HEK293T (cell line): ENCODE results near the gene PRDM12.

Source experiments
- CTCF ChIA-PET: fragments of 350-600 bp; formaldehyde crosslinking; extraction: SDS; loops from one replicate; lab custom pipeline; 2021; ENCODE audit warnings: antibody characterized with exemption, inconsistent platforms; lab: Yijun Ruan, JAX
- POLR2A ChIA-PET: fragments of 350-600 bp; formaldehyde crosslinking; extraction: SDS; loops from one replicate; lab custom pipeline; 2020; ENCODE audit warnings: antibody characterized with exemption, inconsistent platforms; lab: Yijun Ruan, JAX
- DNase-seq: peaks from one replicate; pipeline ENCODE4 v3.0.0; 2012; ENCODE audit warnings: mixed read lengths; ENCODE audit errors: extremely low spot score
- ARNT ChIP-seq: fragments of 450-650 bp; IDR thresholded peaks from 2 replicates; pipeline ENCODE4 v1.6.1; 2017; ENCODE audit warnings: mild to moderate bottlenecking
- BHLHE40 ChIP-seq: fragments of 450-650 bp; IDR thresholded peaks from 2 replicates; pipeline ENCODE4 v1.6.1; 2016; ENCODE audit warnings: mild to moderate bottlenecking, moderate library complexity, borderline replicate concordance
- CTBP1 ChIP-seq: fragments of 450-650 bp; IDR thresholded peaks from 2 replicates; pipeline ENCODE4 v1.6.1; 2016; ENCODE audit warnings: borderline replicate concordance
- ELF4 ChIP-seq: fragments of 450-650 bp; IDR thresholded peaks from 2 replicates; pipeline ENCODE4 v1.6.1; 2017; ENCODE audit warnings: antibody characterized with exemption
- FOXA1 ChIP-seq: fragments of 450-650 bp; IDR thresholded peaks from 2 replicates; pipeline ENCODE4 v1.6.1; 2016; ENCODE audit warnings: mild to moderate bottlenecking
- FOXK2 ChIP-seq: fragments of 450-650 bp; IDR thresholded peaks from 2 replicates; pipeline ENCODE4 v1.6.1; 2016; ENCODE audit warnings: mild to moderate bottlenecking
- FOXM1 ChIP-seq: fragments of 450-650 bp; IDR thresholded peaks from 2 replicates; pipeline ENCODE4 v1.6.1; 2017; ENCODE audit warnings: mild to moderate bottlenecking, borderline replicate concordance
- HDGF ChIP-seq: fragments of 450-650 bp; IDR thresholded peaks from 2 replicates; pipeline ENCODE4 v1.6.1; 2017; ENCODE audit warnings: antibody characterized with exemption, borderline replicate concordance
- L3MBTL2 ChIP-seq: fragments of 450-650 bp; conservative IDR thresholded peaks from 2 replicates; pipeline ENCODE4 v1.6.1; 2016; ENCODE audit warnings: mild to moderate bottlenecking
- LEF1 ChIP-seq: fragments of 450-650 bp; IDR thresholded peaks from 2 replicates; pipeline ENCODE4 v1.6.1; 2017; ENCODE audit warnings: mild to moderate bottlenecking, borderline replicate concordance
- NFRKB ChIP-seq: fragments of 450-650 bp; IDR thresholded peaks from 2 replicates; pipeline ENCODE4 v1.6.1; 2016; ENCODE audit warnings: mild to moderate bottlenecking, moderate library complexity
- PKNOX1 ChIP-seq: fragments of 450-650 bp; IDR thresholded peaks from 2 replicates; pipeline ENCODE4 v1.6.1; 2016
- SP1 ChIP-seq: fragments of 450-650 bp; IDR thresholded peaks from 2 replicates; pipeline ENCODE4 v1.6.1; 2017
- SUZ12 ChIP-seq: fragments of 450-650 bp; IDR thresholded peaks from 2 replicates; pipeline ENCODE4 v1.6.1; 2016; ENCODE audit warnings: mild to moderate bottlenecking
- TARDBP ChIP-seq: fragments of 450-650 bp; IDR thresholded peaks from 2 replicates; pipeline ENCODE4 v1.6.1; 2016
- ZNF384 ChIP-seq: fragments of 450-650 bp; IDR thresholded peaks from 2 replicates; pipeline ENCODE4 v1.6.1; 2016

PRDM12 gene

GRCh38 chr9:130696139-130696650 lies 31.8 kb downstream of the PRDM12 start:
- ChIA-PET POLR2A (no interaction called here), CTCF (interaction anchor here (0.6 to 0.9 kb wide), 2 partner anchors 312 to 851 kb away, joined by 3 read pairs; no protein-coding TSS in a partner anchor)
- TF ChIP-seq SP1 (no peak), FOXM1 (no peak), NFRKB (no peak), PKNOX1 (no peak), FOXK2 (no peak), CTBP1 (no peak), L3MBTL2 (no peak), LEF1 (no peak), ELF4 (no peak), FOXA1 (no peak), ARNT (no peak), ZNF384 (no peak), SUZ12 (no peak)
- no peak for DNase-seq

DNA sequence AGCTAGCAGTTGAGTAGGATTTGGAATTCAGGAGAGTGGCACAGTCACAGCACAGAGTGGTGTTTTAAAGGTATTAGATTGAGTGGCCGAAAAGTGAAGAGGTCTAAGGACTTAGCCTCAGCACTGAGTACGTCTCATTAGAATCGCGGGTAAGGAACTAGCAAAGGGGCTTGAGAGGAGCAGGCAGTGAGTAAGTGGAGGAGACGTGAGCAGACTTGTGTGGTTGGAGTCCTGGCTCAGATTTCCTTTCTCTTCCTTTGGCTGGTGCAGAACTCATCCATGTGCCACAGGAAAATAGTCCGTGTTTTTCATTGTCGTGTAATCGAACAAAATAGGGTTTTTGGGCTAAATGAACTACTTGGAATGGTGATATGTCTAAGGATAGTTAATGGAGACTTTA lies 32.6 kb downstream of the PRDM12 start:
- POLR2A ChIA-PET = no interaction called here
- DNase-seq = no peak
- TF ChIP-seq L3MBTL2 = no peak
- TF ChIP-seq TARDBP = no peak
- TF ChIP-seq ELF4 = no peak
- TF ChIP-seq FOXK2 = no peak
- TF ChIP-seq ZNF384 = no peak
- CTCF ChIA-PET = interaction anchor here (0.9 kb wide), 1 partner anchor 311 kb away, joined by 3 read pairs; no protein-coding TSS in a partner anchor

DNA sequence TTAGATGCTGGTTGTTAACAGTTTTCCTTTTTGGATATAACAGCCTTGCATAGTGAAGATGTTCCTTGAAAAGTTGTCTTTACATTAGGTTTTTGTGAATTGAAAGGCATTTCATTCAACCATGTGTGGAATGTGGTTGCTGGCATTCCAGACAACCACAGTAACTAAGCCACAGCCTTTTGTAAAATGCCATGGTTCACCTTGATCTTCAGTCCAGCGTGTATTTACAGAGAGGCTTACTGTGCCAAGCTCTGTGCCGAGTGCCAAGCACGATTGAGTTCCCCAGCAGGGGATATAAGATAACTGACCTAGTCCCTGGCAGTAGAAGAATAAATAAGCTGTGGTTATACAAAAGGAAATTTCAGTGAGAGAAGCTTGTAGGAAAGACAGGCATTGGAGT lies 34.1 kb downstream of the PRDM12 start:
- POLR2A ChIA-PET = interaction anchor here (0.6 kb wide), 1 partner anchor 123 kb away, joined by 3 read pairs; no protein-coding TSS in a partner anchor
- DNase-seq = no peak
- TF ChIP-seq PKNOX1 (no peak), ZNF384 (no peak), SUZ12 (no peak), NFRKB (no peak), ARNT (no peak), CTBP1 (no peak), BHLHE40 (no peak), SP1 (no peak), L3MBTL2 (no peak), FOXM1 (no peak), ELF4 (no peak), LEF1 (no peak), FOXA1 (no peak), TARDBP (no peak), HDGF (no peak), FOXK2 (no peak)
- CTCF ChIA-PET = interaction anchor here (0.6 to 1.3 kb wide), 3 partner anchors 66 to 167 kb away, joined by 3 to 4 read pairs (median 3); no protein-coding TSS in a partner anchor

DNA sequence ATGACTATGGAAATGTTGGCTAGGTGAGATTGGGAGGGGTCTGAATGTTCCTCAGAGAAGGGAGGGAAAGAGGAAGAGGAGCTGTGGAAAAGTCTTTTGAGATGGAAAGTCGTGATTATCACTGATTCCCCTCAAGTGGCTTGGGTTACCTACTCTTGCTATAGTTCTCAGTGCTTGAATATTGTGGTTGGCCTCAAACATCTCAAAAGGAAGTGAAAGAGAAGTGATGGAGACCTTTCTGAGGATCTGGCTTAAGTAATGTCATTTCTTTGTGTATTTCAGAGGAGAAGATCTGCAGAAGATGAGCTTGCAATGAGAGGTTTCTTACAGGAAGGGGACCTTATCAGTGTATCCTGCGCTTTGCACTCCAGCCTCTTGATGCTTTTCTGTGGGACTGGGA lies 34.7 kb downstream of the PRDM12 start:
- DNase-seq = no peak
- ChIA-PET POLR2A (interaction anchor here (0.6 to 0.8 kb wide), 2 partner anchors 9 to 123 kb away, joined by 3 to 4 read pairs; no protein-coding TSS in a partner anchor), CTCF (interaction anchor here (0.6 to 1.3 kb wide), 3 partner anchors 66 to 167 kb away, joined by 3 to 4 read pairs (median 3); no protein-coding TSS in a partner anchor)
- TF ChIP-seq PKNOX1 (no peak), LEF1 (no peak), FOXA1 (no peak), L3MBTL2 (no peak), ZNF384 (no peak), HDGF (no peak), ARNT (no peak), NFRKB (no peak), CTBP1 (no peak), BHLHE40 (no peak), FOXM1 (no peak), FOXK2 (no peak), ELF4 (no peak), TARDBP (no peak)

DNA sequence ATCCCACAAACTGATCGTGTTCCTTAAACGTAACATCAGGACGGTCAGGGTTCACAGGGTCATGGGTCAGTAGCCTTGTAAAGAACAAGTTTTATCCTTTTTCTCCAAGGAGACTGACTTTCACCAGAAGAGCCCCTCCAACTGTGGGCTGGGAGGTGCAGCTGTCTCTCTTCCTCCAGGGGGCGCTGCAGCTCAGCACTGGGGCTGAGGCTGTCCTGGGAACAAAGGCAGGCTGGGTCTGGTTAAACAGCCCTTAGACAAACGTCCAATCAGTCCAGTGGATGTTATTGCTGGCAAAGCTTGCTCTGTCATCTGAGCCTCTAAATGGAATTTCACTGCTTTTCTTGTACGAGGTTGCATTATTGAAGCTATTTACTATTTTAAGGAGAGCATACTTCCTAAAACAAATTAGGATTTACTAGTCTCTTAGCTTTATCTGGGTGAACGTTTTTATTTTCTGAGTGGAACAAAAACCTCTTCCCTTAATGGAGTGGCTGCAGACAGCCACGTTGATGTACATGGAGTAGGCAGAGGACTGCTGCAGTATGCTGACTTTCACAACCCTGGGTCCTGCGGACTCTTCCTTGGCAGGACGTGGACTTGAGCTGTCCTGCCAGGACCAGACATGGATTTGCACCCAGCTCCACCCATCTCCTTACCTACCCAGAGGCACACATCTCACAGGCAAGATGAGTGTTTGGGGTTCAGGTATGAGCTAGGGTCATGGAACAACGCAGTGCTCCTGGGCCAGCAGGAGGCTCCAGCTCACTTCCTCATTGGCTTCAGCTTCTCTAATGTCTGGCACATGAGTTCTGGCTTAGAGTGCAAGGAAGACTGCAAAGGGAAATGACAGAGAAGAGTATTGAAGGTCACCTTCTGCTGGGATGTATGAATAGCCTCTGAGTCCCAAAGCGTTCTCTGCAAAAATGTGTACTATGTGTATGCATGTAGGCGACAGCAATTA lies 36.9 kb downstream of the PRDM12 start:
- POLR2A ChIA-PET = interaction anchor here (0.6 to 1.5 kb wide), 5 partner anchors 12 to 166 kb away, joined by 3 to 7 read pairs (median 3); no protein-coding TSS in a partner anchor
- DNase-seq = peak; percentile 79
- CTCF ChIA-PET = interaction anchor here (0.7 to 1.7 kb wide), 12 partner anchors 14 to 253 kb away, joined by 3 to 9 read pairs (median 4); no protein-coding TSS in a partner anchor

More for the DNA sequence above, 36.9 kb downstream of the PRDM12 start:
- no peak for TF ChIP-seq ELF4
- TF ChIP-seq SUZ12 = no peak
- no peak for TF ChIP-seq FOXK2
- no peak for TF ChIP-seq CTBP1
- TF ChIP-seq NFRKB = no peak
- no peak for TF ChIP-seq ARNT
- TF ChIP-seq SP1 = no peak
